ENCODE data around the gene ALX3. TPM values are rescaled to one million over a fixed set of nuclear protein-coding genes. Genes with fewer than 3 reads are reported as not detected.

Gene ALX3
- total RNA-seq, 1 donor from 2014 or later = not detected

DNA sequence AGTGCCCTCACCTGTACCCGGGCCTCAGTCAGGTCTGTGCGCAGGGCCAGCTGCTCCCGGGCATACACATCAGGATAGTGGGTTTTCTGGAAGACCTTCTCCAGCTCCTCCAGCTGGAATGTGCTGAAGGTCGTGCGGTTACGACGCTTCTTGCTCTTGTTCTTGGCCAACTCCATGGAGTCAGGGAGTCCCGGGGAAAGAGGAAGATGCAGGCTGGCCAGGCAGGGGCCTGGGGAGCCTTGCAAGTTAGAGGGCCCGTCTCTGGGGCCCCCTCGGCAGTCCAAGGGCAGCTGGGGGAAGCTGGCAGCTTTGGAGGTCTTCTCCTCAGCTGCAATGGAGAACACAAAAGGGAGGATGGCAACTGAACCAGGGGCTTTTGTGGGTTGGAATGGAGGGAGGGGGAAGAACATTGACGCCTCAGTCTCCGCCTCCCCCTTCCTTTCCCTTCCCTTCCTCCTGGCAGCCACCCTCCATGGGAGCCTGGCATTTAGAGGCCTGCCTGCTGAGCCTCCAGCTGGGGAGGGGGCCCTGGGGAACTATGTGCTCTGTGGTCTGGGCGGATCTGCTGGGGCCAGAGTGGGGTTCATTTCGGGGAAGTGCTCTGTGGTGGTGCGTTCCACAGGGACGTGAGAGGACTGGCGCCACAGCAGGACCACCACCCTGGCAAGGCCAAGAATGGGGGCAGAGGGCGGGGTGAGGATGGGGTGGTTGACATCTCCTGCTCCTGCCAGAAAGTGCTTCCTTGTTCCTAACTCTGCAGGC, 5.7 kb downstream of the ALX3 start:
- H3K4me1 Mint-ChIP-seq (ENCODE audit: unreplicated experiment) = peaks cover 7% of the 10 kb centered on the region
- DNase-seq (ENCODE audit: extremely low spot score, unreplicated experiment) = no peak
- TF ChIP-seq, protein P1, sequence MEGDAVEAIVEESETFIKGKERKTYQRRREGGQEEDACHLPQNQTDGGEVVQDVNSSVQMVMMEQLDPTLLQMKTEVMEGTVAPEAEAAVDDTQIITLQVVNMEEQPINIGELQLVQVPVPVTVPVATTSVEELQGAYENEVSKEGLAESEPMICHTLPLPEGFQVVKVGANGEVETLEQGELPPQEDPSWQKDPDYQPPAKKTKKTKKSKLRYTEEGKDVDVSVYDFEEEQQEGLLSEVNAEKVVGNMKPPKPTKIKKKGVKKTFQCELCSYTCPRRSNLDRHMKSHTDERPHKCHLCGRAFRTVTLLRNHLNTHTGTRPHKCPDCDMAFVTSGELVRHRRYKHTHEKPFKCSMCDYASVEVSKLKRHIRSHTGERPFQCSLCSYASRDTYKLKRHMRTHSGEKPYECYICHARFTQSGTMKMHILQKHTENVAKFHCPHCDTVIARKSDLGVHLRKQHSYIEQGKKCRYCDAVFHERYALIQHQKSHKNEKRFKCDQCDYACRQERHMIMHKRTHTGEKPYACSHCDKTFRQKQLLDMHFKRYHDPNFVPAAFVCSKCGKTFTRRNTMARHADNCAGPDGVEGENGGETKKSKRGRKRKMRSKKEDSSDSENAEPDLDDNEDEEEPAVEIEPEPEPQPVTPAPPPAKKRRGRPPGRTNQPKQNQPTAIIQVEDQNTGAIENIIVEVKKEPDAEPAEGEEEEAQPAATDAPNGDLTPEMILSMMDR (IDR thresholded peaks at IDR 0.05) = no peak
- H3K4me3 Mint-ChIP-seq (ENCODE audit: unreplicated experiment) = no peak overlapping the region
- H3K9me3 Mint-ChIP-seq (ENCODE audit: unreplicated experiment) = no peaks in the 10 kb centered on the region
- H3K36me3 Mint-ChIP-seq (ENCODE audit: unreplicated experiment) = peaks cover 4% of the 10 kb centered on the region
- peaks cover 30% of the 10 kb centered on the region for H3K27me3 Mint-ChIP-seq (ENCODE audit: unreplicated experiment)
- H3K27ac Mint-ChIP-seq (ENCODE audit: unreplicated experiment) = no peak overlapping the region

DNA sequence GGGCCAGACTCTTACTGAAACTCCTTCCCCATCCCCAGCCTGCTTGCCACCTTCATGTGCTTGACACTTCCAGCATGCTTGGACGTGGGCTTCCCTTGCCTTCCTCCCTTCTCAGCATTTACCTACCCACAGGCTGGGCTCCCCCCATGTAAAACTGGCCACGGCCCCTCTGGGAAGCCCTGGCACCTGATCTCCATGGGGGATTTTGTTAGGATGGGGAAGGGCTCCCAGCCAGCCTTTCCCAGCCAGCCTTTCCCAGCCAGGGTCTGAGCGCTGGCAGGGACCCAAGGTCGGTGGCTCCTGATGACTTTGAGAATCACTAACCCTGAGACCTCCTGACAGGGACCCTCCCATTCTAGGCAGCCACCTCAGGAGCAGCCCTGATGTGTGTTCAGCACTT, 6.7 kb downstream of the ALX3 start:
- DNase-seq (ENCODE audit: extremely low spot score, unreplicated experiment) = no peak
- H3K4me1 Mint-ChIP-seq (ENCODE audit: unreplicated experiment) = peaks cover 7% of the 10 kb centered on the region
- H3K36me3 Mint-ChIP-seq (ENCODE audit: unreplicated experiment) = peaks cover 9% of the 10 kb centered on the region
- H3K27me3 Mint-ChIP-seq (ENCODE audit: unreplicated experiment) = peaks cover 27% of the 10 kb centered on the region
- H3K9me3 Mint-ChIP-seq (ENCODE audit: unreplicated experiment) = no peaks in the 10 kb centered on the region
- H3K27ac Mint-ChIP-seq (ENCODE audit: unreplicated experiment) = no peak overlapping the region
- TF ChIP-seq, protein P1 (IDR thresholded peaks at IDR 0.05) = no peak
- H3K4me3 Mint-ChIP-seq (ENCODE audit: unreplicated experiment) = no peak overlapping the region

DNA sequence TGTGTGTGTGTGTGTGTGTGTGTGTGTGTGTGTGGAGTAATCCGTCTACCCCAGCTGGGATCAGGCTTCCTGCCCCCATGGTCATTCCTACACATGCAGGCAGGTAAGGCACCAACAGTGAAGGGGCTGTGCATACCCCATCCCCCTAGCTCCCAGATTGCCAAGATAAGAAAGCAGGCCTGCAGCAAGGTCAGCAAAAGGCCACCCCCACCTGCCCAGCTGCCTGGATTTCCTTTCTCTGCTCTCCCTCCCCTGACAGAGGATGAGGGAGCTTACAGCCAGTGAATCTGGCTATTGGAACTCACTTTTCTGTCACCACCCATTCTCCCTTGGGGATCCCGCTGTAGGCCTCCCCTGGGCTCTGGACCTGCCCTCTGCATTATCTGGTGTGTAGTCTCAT, 7.9 kb downstream of the ALX3 start:
- TF ChIP-seq, protein P1 (IDR thresholded peaks at IDR 0.05) = no peak
- Mint-ChIP-seq H3K4me3 (ENCODE audit: unreplicated experiment) (no peak overlapping the region), H3K4me1 (ENCODE audit: unreplicated experiment) (peaks cover 4% of the 10 kb centered on the region), H3K27ac (ENCODE audit: unreplicated experiment) (no peak overlapping the region), H3K27me3 (ENCODE audit: unreplicated experiment) (peaks cover 16% of the 10 kb centered on the region), H3K36me3 (ENCODE audit: unreplicated experiment) (peaks cover 17% of the 10 kb centered on the region), H3K9me3 (ENCODE audit: unreplicated experiment) (no peaks in the 10 kb centered on the region)
- no peak for DNase-seq (ENCODE audit: extremely low spot score, unreplicated experiment)

DNA sequence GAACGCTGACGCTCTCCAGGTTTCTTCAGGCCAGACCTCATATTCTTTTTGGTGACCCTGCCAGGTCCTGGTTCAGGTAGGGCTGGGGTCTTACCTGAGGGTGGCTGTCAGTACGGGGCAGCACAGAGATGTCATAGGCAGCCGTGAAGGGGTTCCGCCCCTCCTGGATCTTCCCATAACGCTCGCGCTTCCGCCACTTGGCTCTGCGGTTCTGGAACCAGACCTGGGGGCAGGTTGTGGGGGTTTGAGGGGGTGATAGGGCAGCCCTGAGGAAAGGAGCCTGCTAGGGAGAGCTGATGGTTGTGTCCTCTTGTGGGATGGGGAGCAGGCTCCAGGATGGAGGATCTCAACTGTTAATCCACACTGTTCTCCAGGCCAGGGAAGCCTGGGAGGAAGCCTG, 9.1 kb downstream of the ALX3 start:
- Mint-ChIP-seq H3K27me3 (ENCODE audit: unreplicated experiment) (peaks cover 4% of the 10 kb centered on the region), H3K4me3 (ENCODE audit: unreplicated experiment) (no peak overlapping the region), H3K27ac (ENCODE audit: unreplicated experiment) (no peak overlapping the region), H3K4me1 (ENCODE audit: unreplicated experiment) (peaks cover 4% of the 10 kb centered on the region), H3K9me3 (ENCODE audit: unreplicated experiment) (no peaks in the 10 kb centered on the region), H3K36me3 (ENCODE audit: unreplicated experiment) (peaks cover 24% of the 10 kb centered on the region)
- DNase-seq (ENCODE audit: extremely low spot score, unreplicated experiment) = no peak
- TF ChIP-seq, protein P1 (IDR thresholded peaks at IDR 0.05) = no peak

DNA sequence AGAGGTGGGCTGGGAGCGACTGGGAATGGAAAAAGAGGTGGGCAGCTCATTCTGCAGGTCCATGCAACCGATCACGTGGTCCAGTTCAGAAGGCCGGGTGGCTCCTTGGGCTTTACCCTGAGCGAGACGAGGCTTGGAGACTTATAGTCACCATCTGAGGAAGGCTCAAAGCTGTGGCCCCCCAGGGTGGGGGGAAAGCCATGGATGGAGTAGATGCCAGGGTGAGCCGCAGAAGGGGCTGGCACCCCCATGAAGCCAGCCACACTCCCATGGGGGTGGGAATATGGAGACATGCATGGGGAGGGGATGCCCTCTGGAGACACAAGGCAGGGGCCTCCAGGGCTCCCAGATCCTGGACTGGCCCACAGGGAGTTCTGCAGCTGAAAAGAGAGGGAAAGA, 9.8 kb downstream of the ALX3 start:
- H3K27ac Mint-ChIP-seq (ENCODE audit: unreplicated experiment) = no peak overlapping the region
- no peak for DNase-seq (ENCODE audit: extremely low spot score, unreplicated experiment)

More for the DNA sequence above, 9.8 kb downstream of the ALX3 start:
- H3K27me3 Mint-ChIP-seq (ENCODE audit: unreplicated experiment) = no peaks in the 10 kb centered on the region
- H3K9me3 Mint-ChIP-seq (ENCODE audit: unreplicated experiment) = no peaks in the 10 kb centered on the region
- peaks cover 3% of the 10 kb centered on the region for H3K4me1 Mint-ChIP-seq (ENCODE audit: unreplicated experiment)
- H3K36me3 Mint-ChIP-seq (ENCODE audit: unreplicated experiment) = peaks cover 26% of the 10 kb centered on the region
- TF ChIP-seq, protein P1 (IDR thresholded peaks at IDR 0.05) = no peak
- no peak overlapping the region for H3K4me3 Mint-ChIP-seq (ENCODE audit: unreplicated experiment)
